Central memory CD8-positive, alpha-beta T cell (primary cell): ENCODE results near the gene MRPL42.
A peak's percentile ranks its signal among the peaks of the same experiment; 100 is the strongest.

ENCODE experiments used
- ATAC-seq: fragments of 150-1000 bp; cut with Tn5 transposase; replicated peaks from 2 replicates; pipeline ENCODE4 v1.10.0; 2022; ENCODE audit warnings: mild to moderate bottlenecking, moderate FRiP score, moderate number of reproducible peaks; ENCODE audit not compliant: poor library complexity, severe bottlenecking; ENCODE audit errors: extremely low read depth
- DNase-seq, 2 donors: peaks; one replicate each; pipeline ENCODE4 v3.0.0; 2021; ENCODE audit warnings: low spot score in 2 of 2
- H3K27ac Mint-ChIP-seq: one replicate; pipeline ENCODE4 v1.8.0; 2022; ENCODE audit warnings: low read depth, mild to moderate bottlenecking, moderate library complexity, mixed read lengths
- H3K27me3 Mint-ChIP-seq: one replicate; pipeline ENCODE4 v1.8.0; 2022; ENCODE audit warnings: mixed read lengths
- H3K36me3 Mint-ChIP-seq: one replicate; pipeline ENCODE4 v1.8.0; 2022; ENCODE audit warnings: mild to moderate bottlenecking, moderate library complexity, mixed read lengths; ENCODE audit not compliant: insufficient read depth
- H3K4me1 Mint-ChIP-seq: one replicate; pipeline ENCODE4 v1.8.0; 2022; ENCODE audit warnings: mixed read lengths
- H3K4me3 Mint-ChIP-seq: one replicate; pipeline ENCODE4 v1.8.0; 2022; ENCODE audit warnings: mild to moderate bottlenecking, moderate library complexity, mixed read lengths
- H3K9me3 Mint-ChIP-seq: one replicate; pipeline ENCODE4 v1.8.0; 2022; ENCODE audit warnings: mixed read lengths

Gene MRPL42

GRCh38 chr12:93520454-93520853 is 53.1 kb downstream of the MRPL42 start:
- H3K4me1 Mint-ChIP-seq, result peaks cover 11% of the 10 kb centered on the region
- DNase-seq (no peak), ATAC-seq (no peak)
- H3K9me3 Mint-ChIP-seq, result no peaks in the 10 kb centered on the region
- H3K27me3 Mint-ChIP-seq, result peaks cover 2% of the 10 kb centered on the region
- no peak overlapping the region for H3K27ac Mint-ChIP-seq
- peaks cover 1% of the 10 kb centered on the region for H3K36me3 Mint-ChIP-seq
- no peak overlapping the region for H3K4me3 Mint-ChIP-seq

DNA sequence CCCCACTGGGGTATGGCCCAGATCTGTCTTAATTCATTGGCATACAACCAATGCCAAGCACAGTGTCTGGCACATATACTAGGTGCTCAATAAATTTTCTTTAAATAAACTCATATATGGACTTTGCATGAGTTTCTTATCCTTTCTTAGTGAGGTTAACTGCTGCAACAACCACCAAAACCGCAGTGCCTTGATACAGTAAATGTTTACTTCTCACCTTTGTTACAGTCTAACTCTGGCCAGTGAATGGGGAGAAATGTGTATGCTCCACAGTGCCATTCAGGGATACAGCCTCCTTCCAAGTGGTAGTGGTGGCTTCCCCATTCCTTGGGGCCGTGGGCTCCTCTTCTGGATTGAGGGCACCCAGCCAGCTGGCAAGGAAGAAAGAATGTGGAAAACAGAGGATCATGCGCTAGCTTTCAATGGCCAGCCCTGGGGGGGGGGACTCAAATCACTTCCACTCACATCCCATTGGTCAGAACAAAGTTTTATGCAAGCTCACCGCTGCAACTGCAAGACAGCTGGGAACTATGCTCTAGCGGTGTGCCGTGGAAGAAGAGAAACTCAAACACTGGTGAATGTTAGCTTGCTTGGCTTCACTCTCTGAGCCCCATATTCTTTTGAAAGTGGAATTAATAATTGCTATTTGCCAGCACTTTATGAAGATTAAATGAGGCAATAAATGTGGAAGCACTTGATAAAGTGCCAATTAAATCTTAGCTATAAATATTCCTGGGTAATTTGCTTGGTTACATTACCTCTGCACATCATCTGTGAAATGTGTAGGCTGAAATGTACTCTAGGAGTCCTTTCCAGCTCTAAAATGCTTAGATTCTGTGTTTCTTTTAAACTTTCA is 54.1 kb downstream of the MRPL42 start:
- Mint-ChIP-seq H3K27me3 (peaks cover 12% of the 10 kb centered on the region), H3K36me3 (peaks cover 1% of the 10 kb centered on the region), H3K4me1 (peaks cover 11% of the 10 kb centered on the region), H3K9me3 (no peaks in the 10 kb centered on the region), H3K27ac (no peak overlapping the region), H3K4me3 (peak overlapping the region; percentile 46)
- ATAC-seq, result peak; percentile 52
- no peak for DNase-seq

GRCh38 chr12:93524386-93525133 is 57.2 kb downstream of the MRPL42 start:
- ATAC-seq, result no peak
- no peak overlapping the region for H3K4me3 Mint-ChIP-seq
- H3K27ac Mint-ChIP-seq, result no peak overlapping the region
- peaks cover under 1% of the 10 kb centered on the region for H3K36me3 Mint-ChIP-seq
- no peaks in the 10 kb centered on the region for H3K9me3 Mint-ChIP-seq
- no peak for DNase-seq
- H3K4me1 Mint-ChIP-seq, result peaks cover 12% of the 10 kb centered on the region
- peaks cover 32% of the 10 kb centered on the region for H3K27me3 Mint-ChIP-seq

DNA sequence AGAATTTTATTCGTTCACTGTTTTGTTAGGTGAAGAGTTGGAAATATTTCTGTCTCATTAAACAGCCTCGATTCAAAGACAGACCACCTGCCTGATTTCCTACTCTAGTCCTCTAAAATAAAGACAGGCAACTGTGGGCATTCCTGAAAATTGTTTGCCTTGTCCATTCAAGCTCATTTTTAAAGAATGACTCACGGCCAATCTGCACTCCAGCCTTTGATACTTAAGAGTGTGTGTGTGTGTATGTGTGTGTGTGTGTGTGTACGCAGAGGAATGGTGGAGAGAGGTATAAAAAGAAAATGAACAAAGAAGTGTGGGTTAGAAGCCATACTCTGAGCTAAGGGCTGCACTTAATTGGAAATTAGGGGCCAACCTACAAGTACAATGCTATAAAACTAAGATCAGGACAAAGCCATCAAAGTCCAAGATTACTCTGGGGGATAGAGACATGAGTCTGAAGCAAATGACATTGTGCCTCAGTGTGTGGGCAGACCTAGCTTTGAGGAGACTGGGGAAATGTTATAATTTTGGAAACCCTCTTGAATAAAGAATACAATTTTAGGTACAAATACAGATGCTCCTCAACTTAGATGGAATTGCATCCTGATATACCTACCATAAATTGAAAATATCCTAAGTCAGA is 59.6 kb downstream of the MRPL42 start:
- DNase-seq, result no peak
- Mint-ChIP-seq H3K4me3 (no peak overlapping the region), H3K4me1 (peaks cover 16% of the 10 kb centered on the region), H3K27ac (no peak overlapping the region), H3K9me3 (no peaks in the 10 kb centered on the region), H3K27me3 (peaks cover 38% of the 10 kb centered on the region), H3K36me3 (no peaks in the 10 kb centered on the region)
- no peak for ATAC-seq

- peaks cover 37% of the 10 kb centered on the region for H3K27me3 Mint-ChIP-seq
- no peak overlapping the region for H3K4me3 Mint-ChIP-seq
- H3K27ac Mint-ChIP-seq, result peak overlapping the region; percentile 25
- no peaks in the 10 kb centered on the region for H3K36me3 Mint-ChIP-seq
- no peaks in the 10 kb centered on the region for H3K9me3 Mint-ChIP-seq
- DNase-seq (no peak), ATAC-seq (no peak)
- H3K4me1 Mint-ChIP-seq, result peaks cover 10% of the 10 kb centered on the region
These were observed 63.0 kb downstream of the MRPL42 start for GRCh38 chr12:93530358-93530757.

DNA sequence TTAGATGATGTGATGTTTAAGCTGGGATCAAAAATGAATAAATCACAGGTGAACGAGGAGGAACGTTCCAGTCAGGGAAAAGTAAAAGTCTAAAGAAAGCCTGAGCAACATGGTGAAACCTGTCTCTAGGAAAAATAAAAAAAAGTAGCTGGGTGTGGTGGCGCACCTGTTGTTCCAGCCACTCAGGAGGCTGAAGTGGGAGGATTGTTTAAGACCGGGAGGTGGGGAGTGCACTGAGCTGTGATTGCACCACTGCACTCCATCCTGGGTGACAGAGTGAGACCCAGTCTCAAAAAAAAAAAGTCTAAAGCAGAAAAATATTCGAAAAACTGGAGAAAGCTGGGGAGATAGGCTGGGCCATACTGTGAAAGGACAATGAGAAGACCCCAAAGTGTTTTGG is 66.0 kb downstream of the MRPL42 start:
- Mint-ChIP-seq H3K27me3 (peaks cover 10% of the 10 kb centered on the region), H3K27ac (no peak overlapping the region), H3K4me3 (no peak overlapping the region), H3K4me1 (peaks cover 10% of the 10 kb centered on the region), H3K36me3 (no peaks in the 10 kb centered on the region), H3K9me3 (no peaks in the 10 kb centered on the region)
- ATAC-seq, result no peak
- no peak for DNase-seq

GRCh38 chr12:93536111-93536765 is 68.9 kb downstream of the MRPL42 start:
- ATAC-seq (no peak), DNase-seq (no peak)
- H3K27ac Mint-ChIP-seq, result no peak overlapping the region
- no peaks in the 10 kb centered on the region for H3K27me3 Mint-ChIP-seq
- H3K4me1 Mint-ChIP-seq, result no peaks in the 10 kb centered on the region
- H3K36me3 Mint-ChIP-seq, result no peaks in the 10 kb centered on the region
- no peaks in the 10 kb centered on the region for H3K9me3 Mint-ChIP-seq
- H3K4me3 Mint-ChIP-seq, result no peak overlapping the region

- Mint-ChIP-seq H3K27ac (no peak overlapping the region), H3K4me1 (peaks cover 2% of the 10 kb centered on the region), H3K36me3 (no peaks in the 10 kb centered on the region), H3K4me3 (no peak overlapping the region), H3K9me3 (no peaks in the 10 kb centered on the region), H3K27me3 (no peaks in the 10 kb centered on the region)
- ATAC-seq (peak; percentile 46), DNase-seq (no peak)
These were observed 69.6 kb downstream of the MRPL42 start for GRCh38 chr12:93536766-93537488.

- DNase-seq (no peak), ATAC-seq (no peak)
- no peak overlapping the region for H3K27ac Mint-ChIP-seq
These were observed 70.5 kb downstream of the MRPL42 start for GRCh38 chr12:93537769-93538168.

GRCh38 chr12:93539821-93540220 is 72.5 kb downstream of the MRPL42 start:
- H3K9me3 Mint-ChIP-seq, result no peaks in the 10 kb centered on the region
- no peaks in the 10 kb centered on the region for H3K36me3 Mint-ChIP-seq
- H3K27ac Mint-ChIP-seq, result peak overlapping the region; percentile 57
- DNase-seq (no peak), ATAC-seq (no peak)
- no peak overlapping the region for H3K4me3 Mint-ChIP-seq
- H3K4me1 Mint-ChIP-seq, result peaks cover 5% of the 10 kb centered on the region
- H3K27me3 Mint-ChIP-seq, result no peaks in the 10 kb centered on the region

More at GRCh38 chr12:93537769-93538168, 70.5 kb downstream of the MRPL42 start:
- no peaks in the 10 kb centered on the region for H3K27me3 Mint-ChIP-seq
- no peaks in the 10 kb centered on the region for H3K9me3 Mint-ChIP-seq
- no peak overlapping the region for H3K4me3 Mint-ChIP-seq
- peaks cover 5% of the 10 kb centered on the region for H3K4me1 Mint-ChIP-seq
- H3K36me3 Mint-ChIP-seq, result no peaks in the 10 kb centered on the region

DNA sequence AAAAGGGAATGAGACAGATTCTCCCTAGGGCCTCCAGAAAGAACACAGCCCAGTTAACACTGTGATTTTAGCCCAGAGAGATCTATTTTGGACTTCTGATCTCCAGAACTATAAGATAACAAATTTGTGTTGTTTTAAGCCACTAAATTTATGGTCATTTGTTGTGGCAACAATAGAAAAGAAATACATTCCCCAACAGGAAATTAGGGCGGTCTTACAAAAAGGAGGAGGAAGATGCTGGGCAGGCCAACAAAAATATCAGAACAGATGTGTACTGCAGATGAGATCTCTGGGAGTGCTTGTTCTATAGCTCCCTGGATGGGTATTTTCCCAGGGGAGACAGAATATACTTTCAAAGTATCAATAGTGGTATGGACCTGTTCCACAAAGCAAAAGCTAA is 73.2 kb downstream of the MRPL42 start:
- ATAC-seq, result no peak
- Mint-ChIP-seq H3K9me3 (no peaks in the 10 kb centered on the region), H3K27ac (no peak overlapping the region), H3K4me3 (no peak overlapping the region), H3K4me1 (peaks cover 5% of the 10 kb centered on the region), H3K27me3 (no peaks in the 10 kb centered on the region), H3K36me3 (no peaks in the 10 kb centered on the region)
- no peak for DNase-seq
